OCI-LY7 (cell line): ENCODE results near the gene NLN. TPM values are rescaled to one million over a fixed set of nuclear protein-coding genes. Genes with fewer than 3 reads are reported as not detected.

Experiments
- BruUV-seq: library from RNA; stranded (reverse); fragments of 400-500 nt; replicated peaks from 2 replicates; lab custom pipeline; 2021; lab: Mats Ljungman, UMichigan
- CTCF ChIA-PET: fragments of 300-600 bp; sonication (Branson Sonifier 250); formaldehyde crosslinking; loops from one replicate; lab custom pipeline; 2022; ENCODE audit warnings: antibody characterized with exemption; ENCODE audit not compliant: unreplicated experiment; lab: Charles Lee
- POLR2A ChIA-PET: fragments of 300-600 bp; sonication (Branson Sonifier 250); formaldehyde crosslinking; loops from one replicate; lab custom pipeline; 2022; ENCODE audit warnings: antibody characterized with exemption; lab: Charles Lee
- DNase-seq: peaks from one replicate; pipeline ENCODE4 v3.0.0-alpha.2; 2015; ENCODE audit warnings: low spot score
- H2AFZ ChIP-seq: fragments of 200-600 bp; sonication (generic), shearing (Covaris generic); 2 replicates; pipeline ENCODE4 v1.6.1; 2014; ENCODE audit warnings: mild to moderate bottlenecking, antibody characterized with exemption, low read length, moderate library complexity
- H3K27ac ChIP-seq: fragments of 200-600 bp; sonication (generic); 2 replicates; pipeline ENCODE4 v1.5.1; 2014; ENCODE audit warnings: mixed run types, low read depth, mild to moderate bottlenecking, moderate library complexity, low read length, inconsistent platforms; ENCODE audit not compliant: poor library complexity, severe bottlenecking
- H3K36me3 ChIP-seq: fragments of 200-600 bp; sonication (generic); 2 replicates; pipeline ENCODE4 v1.6.1; 2014; ENCODE audit warnings: mild to moderate bottlenecking, antibody characterized with exemption, low read length, moderate library complexity, mixed read lengths; ENCODE audit not compliant: insufficient read depth
- H3K4me1 ChIP-seq: fragments of 200-600 bp; sonication (generic); 2 replicates; pipeline ENCODE4 v1.5.1; 2014; ENCODE audit warnings: mild to moderate bottlenecking, low read length; ENCODE audit not compliant: insufficient read depth, poor library complexity, severe bottlenecking
- H3K4me2 ChIP-seq: fragments of 200-600 bp; sonication (generic); 2 replicates; pipeline ENCODE4 v1.6.1; 2014; ENCODE audit warnings: mild to moderate bottlenecking, low read length
- H3K4me3 ChIP-seq: fragments of 200-600 bp; sonication (generic); 2 replicates; pipeline ENCODE4 v1.5.1; 2014; ENCODE audit warnings: mild to moderate bottlenecking, low read depth, low read length; ENCODE audit not compliant: poor library complexity, severe bottlenecking
- H3K79me2 ChIP-seq: fragments of 200-600 bp; sonication (generic); 2 replicates; pipeline ENCODE4 v1.6.1; 2016; ENCODE audit warnings: low read depth, mild to moderate bottlenecking, low read length, moderate library complexity, mixed read lengths; ENCODE audit not compliant: insufficient read depth
- H3K9me2 ChIP-seq: fragments of 200-600 bp; sonication (generic); 2 replicates; pipeline ENCODE4 v1.6.1; 2016; ENCODE audit warnings: mild to moderate bottlenecking, low read length, mixed read lengths; ENCODE audit not compliant: insufficient read depth
- H3K9me3 ChIP-seq: fragments of 200-600 bp; sonication (generic); 2 replicates; pipeline ENCODE4 v1.6.1; 2014; ENCODE audit warnings: mild to moderate bottlenecking, mixed run types, low read length, mixed read lengths
- H4K20me1 ChIP-seq: fragments of 200-600 bp; sonication (generic); 2 replicates; pipeline ENCODE4 v1.6.1; 2014; ENCODE audit warnings: mild to moderate bottlenecking, antibody characterized with exemption, low read length, moderate library complexity, mixed read lengths; ENCODE audit not compliant: insufficient read depth
- EZH2phosphoT487 ChIP-seq: fragments of 200-600 bp; sonication (generic); IDR thresholded peaks from 2 replicates; pipeline ENCODE4 v1.6.1; 2018; ENCODE audit warnings: low read depth, borderline replicate concordance, mild to moderate bottlenecking, mixed run types, antibody characterized with exemption, low read length, moderate library complexity, mixed read lengths
- intact Hi-C: fragments of 100-400 bp; cut with micrococcal nuclease; formaldehyde crosslinking; loops from one replicate; pipeline ENCODE4 v1.10.0; 2022; ENCODE audit not compliant: unreplicated experiment
- total RNA-seq, 2 experiments: library from RNA; depleted of rRNA in 1 of 2; stranded (reverse); fragments of >200 nt in 1 of 2; shearing (Covaris generic) in 1 of 2; gene quantifications; 2 replicates each; pipeline ENCODE4 v1.2.3, GENCODE V29; 2014 to 2022
- TF ChIP-seq, protein P1 (sequence below): fragments of 200-600 bp; sonication (generic); conservative IDR thresholded peaks from 2 replicates; pipeline ENCODE4 v1.5.1; 2014; ENCODE audit warnings: mild to moderate bottlenecking, antibody characterized with exemption, low read length, moderate library complexity, mixed read lengths

The NLN gene
- total RNA-seq, 2 experiments from 2014 or later = 14.9 to 26.0 TPM

DNA sequence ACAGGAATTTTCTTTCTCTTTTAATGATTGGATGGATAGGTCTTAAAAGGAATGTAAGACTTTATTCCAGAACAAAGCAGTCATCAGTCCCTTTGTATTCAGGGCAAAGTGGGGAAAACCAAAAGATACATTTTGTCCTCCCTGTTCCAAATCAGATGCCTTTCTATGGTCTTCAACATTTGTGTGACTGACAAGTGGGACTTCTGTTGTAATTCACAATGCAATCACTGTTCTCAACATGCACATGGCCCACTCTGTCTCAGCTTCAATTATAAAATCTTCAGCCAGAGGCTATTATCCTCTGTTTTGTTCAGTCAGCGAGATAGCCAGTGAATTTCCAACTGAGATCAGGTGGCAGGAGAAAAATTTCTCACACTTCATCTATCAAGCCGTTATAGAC is 108.9 kb downstream of the NLN start:
- Histone ChIP-seq H3K79me2 (no peaks in the 10 kb centered on the region), H4K20me1 (no peaks in the 10 kb centered on the region), H3K4me2 (no peak overlapping the region), H3K4me1 (peaks cover 6% of the 10 kb centered on the region), H3K4me3 (no peak overlapping the region), H3K9me3 (no peaks in the 10 kb centered on the region), H3K36me3 (no peaks in the 10 kb centered on the region), H3K27ac (no peak overlapping the region), H3K9me2 (no peaks in the 10 kb centered on the region), H2AFZ (no peak overlapping the region)
- ChIA-PET POLR2A (interaction anchor here (0.6 kb wide), 1 partner anchor 134 kb away, joined by 3 read pairs; no protein-coding TSS in a partner anchor), CTCF (no interaction called here)
- no peak for DNase-seq
- BruUV-seq = no TSS peak
- intact Hi-C loops = no loop called here
- TF ChIP-seq EZH2phosphoT487 = no peak
- TF ChIP-seq, protein P1, sequence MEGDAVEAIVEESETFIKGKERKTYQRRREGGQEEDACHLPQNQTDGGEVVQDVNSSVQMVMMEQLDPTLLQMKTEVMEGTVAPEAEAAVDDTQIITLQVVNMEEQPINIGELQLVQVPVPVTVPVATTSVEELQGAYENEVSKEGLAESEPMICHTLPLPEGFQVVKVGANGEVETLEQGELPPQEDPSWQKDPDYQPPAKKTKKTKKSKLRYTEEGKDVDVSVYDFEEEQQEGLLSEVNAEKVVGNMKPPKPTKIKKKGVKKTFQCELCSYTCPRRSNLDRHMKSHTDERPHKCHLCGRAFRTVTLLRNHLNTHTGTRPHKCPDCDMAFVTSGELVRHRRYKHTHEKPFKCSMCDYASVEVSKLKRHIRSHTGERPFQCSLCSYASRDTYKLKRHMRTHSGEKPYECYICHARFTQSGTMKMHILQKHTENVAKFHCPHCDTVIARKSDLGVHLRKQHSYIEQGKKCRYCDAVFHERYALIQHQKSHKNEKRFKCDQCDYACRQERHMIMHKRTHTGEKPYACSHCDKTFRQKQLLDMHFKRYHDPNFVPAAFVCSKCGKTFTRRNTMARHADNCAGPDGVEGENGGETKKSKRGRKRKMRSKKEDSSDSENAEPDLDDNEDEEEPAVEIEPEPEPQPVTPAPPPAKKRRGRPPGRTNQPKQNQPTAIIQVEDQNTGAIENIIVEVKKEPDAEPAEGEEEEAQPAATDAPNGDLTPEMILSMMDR = no peak

DNA sequence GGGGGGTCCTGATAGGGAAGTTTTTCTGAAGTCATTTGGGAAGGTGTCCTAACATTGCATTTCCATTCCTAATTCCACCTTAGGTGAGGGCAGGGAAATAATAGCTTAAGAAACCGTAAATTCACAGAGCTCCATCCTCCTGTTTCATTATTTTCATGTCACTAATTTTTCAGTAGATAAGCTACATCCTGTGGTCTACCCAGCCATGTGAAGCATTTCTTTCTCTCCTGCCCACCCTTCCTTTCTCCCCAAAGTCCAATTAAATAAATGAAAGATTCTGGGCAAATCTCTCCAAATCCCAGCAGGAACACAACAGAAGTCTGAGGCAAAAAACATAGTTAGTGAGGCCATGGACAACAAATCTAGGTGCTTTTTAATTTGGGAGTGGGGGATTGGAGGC is 109.3 kb downstream of the NLN start:
- Histone ChIP-seq H3K4me1 (peaks cover 2% of the 10 kb centered on the region), H3K4me3 (no peak overlapping the region), H3K4me2 (no peak overlapping the region), H3K79me2 (no peaks in the 10 kb centered on the region), H3K27ac (no peak overlapping the region), H2AFZ (no peak overlapping the region), H3K9me2 (no peaks in the 10 kb centered on the region), H3K36me3 (no peaks in the 10 kb centered on the region), H4K20me1 (no peaks in the 10 kb centered on the region), H3K9me3 (no peaks in the 10 kb centered on the region)
- intact Hi-C loops = no loop called here
- BruUV-seq = no TSS peak
- TF ChIP-seq, protein P1 = no peak
- TF ChIP-seq EZH2phosphoT487 = no peak
- CTCF ChIA-PET = no interaction called here
- POLR2A ChIA-PET = interaction anchor here (0.6 kb wide), 2 partner anchors 134 to 405 kb away, joined by 3 read pairs; no protein-coding TSS in a partner anchor
- no peak for DNase-seq

DNA sequence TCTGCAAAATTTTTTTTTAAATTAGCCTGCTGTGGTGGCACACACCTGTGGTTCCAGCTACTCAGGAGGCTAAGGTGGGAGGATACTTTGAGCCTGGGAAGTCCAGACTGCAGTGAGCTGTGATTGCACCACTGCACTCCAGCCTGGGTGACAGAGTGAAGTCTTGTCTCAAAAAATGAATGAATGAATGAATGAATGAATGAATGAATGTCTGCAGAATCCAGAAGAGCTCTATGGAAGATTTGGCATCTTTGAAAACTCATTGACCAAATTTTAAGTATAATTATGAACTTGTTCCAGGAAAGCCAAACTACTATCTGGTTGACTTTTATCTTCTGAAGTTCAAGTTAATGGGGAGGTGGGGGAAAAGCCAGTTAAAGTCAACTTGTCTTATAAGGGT is 110.1 kb downstream of the NLN start:
- Histone ChIP-seq H4K20me1 (no peaks in the 10 kb centered on the region), H3K4me1 (no peaks in the 10 kb centered on the region), H3K79me2 (no peaks in the 10 kb centered on the region), H3K9me2 (no peaks in the 10 kb centered on the region), H2AFZ (no peak overlapping the region), H3K27ac (no peak overlapping the region), H3K36me3 (no peaks in the 10 kb centered on the region), H3K9me3 (no peaks in the 10 kb centered on the region), H3K4me2 (no peak overlapping the region), H3K4me3 (no peak overlapping the region)
- no peak for DNase-seq
- intact Hi-C loops = no loop called here
- no TSS peak for BruUV-seq
- ChIA-PET CTCF (no interaction called here), POLR2A (interaction anchor here (0.7 kb wide), 1 partner anchor 8 kb away, joined by 3 read pairs; no protein-coding TSS in a partner anchor)
- TF ChIP-seq, protein P1 = no peak
